OCI-LY7 (cell line): ENCODE results near the gene PTCD3.

Source experiments
- CTCF ChIP-seq: fragments of 200-600 bp; sonication (generic); conservative IDR thresholded peaks from 2 replicates; pipeline ENCODE4 v1.5.1; 2014; ENCODE audit warnings: mild to moderate bottlenecking, antibody characterized with exemption, low read length, moderate library complexity, mixed read lengths
- EZH2phosphoT487 ChIP-seq: fragments of 200-600 bp; sonication (generic); IDR thresholded peaks from 2 replicates; pipeline ENCODE4 v1.6.1; 2018; ENCODE audit warnings: low read depth, borderline replicate concordance, mild to moderate bottlenecking, mixed run types, antibody characterized with exemption, low read length, moderate library complexity, mixed read lengths

- no peak for TF ChIP-seq CTCF
- no peak for TF ChIP-seq EZH2phosphoT487
Observed at GRCh38 chr2:86134709-86135108, 28.7 kb downstream of the PTCD3 start.
